ENCODE results near the gene F11R.
"Not testable (repeated sequence)": the region's sequence is repeated elsewhere in the genome, so short reads cannot be mapped to it uniquely, and the experiment has no call there.

F11R gene

GRCh38 chr1:161020509-161021164 is at the start of gene F11R:
F11R (minus strand) TSS chr1:161021152; CDS start chr1:161021073, 79 bp downstream.
- DNase-seq = peak; percentile 73

GRCh38 chr1:161069731-161070270 is 48.8 kb upstream of the F11R start, which contains the start of gene ARHGAP30:
ARHGAP30 (minus strand) TSS chr1:161069891; CDS start chr1:161069624, 267 bp downstream.
- DNase-seq = no peak

- DNase-seq = no peak
These were observed 48.3 kb upstream of the F11R start for GRCh38 chr1:161069241-161069640.

- no peak for DNase-seq
These were observed 47.6 kb upstream of the F11R start for GRCh38 chr1:161068306-161069234.

GRCh38 chr1:161066694-161067093 is 45.7 kb upstream of the F11R start:
- DNase-seq = no peak

- not testable (repeated sequence) for DNase-seq
These were observed 44.7 kb upstream of the F11R start for GRCh38 chr1:161065681-161066080.

- DNase-seq = not testable (repeated sequence)
These were observed 43.0 kb upstream of the F11R start for GRCh38 chr1:161063936-161064335.

GRCh38 chr1:161061419-161061818 is 40.5 kb upstream of the F11R start:
- DNase-seq = no peak

GRCh38 chr1:161059293-161059692 is 38.3 kb upstream of the F11R start:
- DNase-seq = no peak

GRCh38 chr1:161054805-161055204 is 33.9 kb upstream of the F11R start:
- no peak for DNase-seq

- no peak for DNase-seq
These were observed 33.3 kb upstream of the F11R start for GRCh38 chr1:161054232-161054631.

GRCh38 chr1:161052899-161053298 is 31.9 kb upstream of the F11R start:
- DNase-seq = no peak

GRCh38 chr1:161051219-161051618 is 30.3 kb upstream of the F11R start:
- DNase-seq = no peak

GRCh38 chr1:161048949-161049722 is 28.2 kb upstream of the F11R start:
- no peak for DNase-seq

- no peak for DNase-seq
These were observed 26.8 kb upstream of the F11R start for GRCh38 chr1:161047436-161048420.

- no peak for DNase-seq
These were observed 25.8 kb upstream of the F11R start for GRCh38 chr1:161046605-161047228.

GRCh38 chr1:161045736-161046604 is 25.0 kb upstream of the F11R start, which contains the start of gene USF1:
USF1 (minus strand) TSS chr1:161045977; CDS start chr1:161043275, 2,702 bp downstream.
- DNase-seq = peak; percentile 94

- peak; percentile 31 for DNase-seq
These were observed 24.2 kb upstream of the F11R start for GRCh38 chr1:161044908-161045735.

GRCh38 chr1:161044535-161044907 is 23.6 kb upstream of the F11R start:
- no peak for DNase-seq
